WTC11 (cell line): Measurements from ENCODE around the gene PSMD11. TPM values are rescaled to one million over a fixed set of nuclear protein-coding genes. Genes with fewer than 3 reads are reported as not detected.

Experiments
- ATAC-seq: fragments of 200-7000 bp; cut with Tn5 transposase; 2 replicates; pipeline ENCODE4 v1.10.0; 2021; ENCODE audit warnings: mild to moderate bottlenecking, moderate library complexity
- CTCF ChIA-PET: fragments of 300-600 bp; sonication (Branson Sonifier 250); formaldehyde crosslinking; loops from one replicate; lab custom pipeline; 2021; ENCODE audit warnings: antibody characterized with exemption; lab: Charles Lee
- POLR2A ChIA-PET: fragments of 350-600 bp; sonication (Branson Sonifier 250); formaldehyde crosslinking; loops from one replicate; lab custom pipeline; 2021; ENCODE audit warnings: antibody characterized with exemption; lab: Charles Lee
- DNase-seq: peaks from one replicate; pipeline ENCODE4 v3.0.0; 2021; ENCODE audit warnings: low spot score
- H3K27ac Mint-ChIP-seq: 2 replicates; pipeline ENCODE4 v1.8.0; 2021; ENCODE audit warnings: mixed read lengths
- H3K27me3 Mint-ChIP-seq: 2 replicates; pipeline ENCODE4 v1.8.0; 2021; ENCODE audit warnings: low read depth, mild to moderate bottlenecking, moderate library complexity, mixed read lengths
- H3K36me3 Mint-ChIP-seq: 2 replicates; pipeline ENCODE4 v1.8.0; 2021; ENCODE audit warnings: mixed read lengths
- H3K4me1 Mint-ChIP-seq: 2 replicates; pipeline ENCODE4 v1.8.0; 2022; ENCODE audit warnings: mixed read lengths
- H3K4me3 Mint-ChIP-seq: 2 replicates; pipeline ENCODE4 v1.8.0; 2021; ENCODE audit warnings: mild to moderate bottlenecking, moderate library complexity, mixed read lengths
- H3K9me3 Mint-ChIP-seq: 2 replicates; pipeline ENCODE4 v1.8.0; 2021; ENCODE audit warnings: mixed read lengths
- AR ChIP-seq: fragments of 250-450 bp; sonication (Bioruptor Pico); IDR thresholded peaks from 2 replicates; pipeline ENCODE4 v1.9.0; 2021; ENCODE audit warnings: mild to moderate bottlenecking
- ARID4B ChIP-seq: sonication (generic); formaldehyde crosslinking; IDR thresholded peaks from 2 replicates; pipeline ENCODE4 v1.8.0; 2023; ENCODE audit warnings: missing genetic modification reagents, mild to moderate bottlenecking, borderline replicate concordance
- EMX1 ChIP-seq: fragments of 250-450 bp; sonication (Bioruptor Pico); IDR thresholded peaks from 2 replicates; pipeline ENCODE4 v1.8.0; 2021; ENCODE audit warnings: mild to moderate bottlenecking
- ERG ChIP-seq: fragments of 250-450 bp; sonication (Bioruptor Pico); IDR thresholded peaks from 2 replicates; pipeline ENCODE4 v1.8.0; 2021; ENCODE audit warnings: mild to moderate bottlenecking
- GRHL2 ChIP-seq: fragments of 250-450 bp; sonication (Bioruptor Pico); IDR thresholded peaks from 2 replicates; pipeline ENCODE4 v1.8.0; 2022; ENCODE audit warnings: mild to moderate bottlenecking, moderate library complexity; ENCODE audit not compliant: insufficient replicate concordance, severe bottlenecking
- MYBL2 ChIP-seq: sonication (generic); formaldehyde crosslinking; IDR thresholded peaks from 2 replicates; pipeline ENCODE4 v1.8.1; 2023; ENCODE audit warnings: mild to moderate bottlenecking, moderate library complexity, missing genetic modification reagents
- NFE2L1 ChIP-seq: sonication (generic); formaldehyde crosslinking; IDR thresholded peaks from 2 replicates; pipeline ENCODE4 v1.8.1; 2023; ENCODE audit warnings: missing genetic modification reagents
- NFYB ChIP-seq: sonication (generic); formaldehyde crosslinking; conservative IDR thresholded peaks from 2 replicates; pipeline ENCODE4 v1.8.0; 2022; ENCODE audit warnings: low read depth, missing genetic modification reagents
- NR2C2 ChIP-seq: sonication (generic); formaldehyde crosslinking; IDR thresholded peaks from 2 replicates; pipeline ENCODE4 v1.8.0; 2022; ENCODE audit warnings: mild to moderate bottlenecking, missing genetic modification reagents
- PRDM15 ChIP-seq: sonication (generic); formaldehyde crosslinking; IDR thresholded peaks from 2 replicates; pipeline ENCODE4 v1.8.0; 2022; ENCODE audit warnings: missing genetic modification reagents
- PREB ChIP-seq: sonication (generic); formaldehyde crosslinking; IDR thresholded peaks from 2 replicates; pipeline ENCODE4 v1.8.1; 2022; ENCODE audit warnings: mild to moderate bottlenecking, missing genetic modification reagents, moderate library complexity, borderline replicate concordance
- RELA ChIP-seq: sonication (generic); formaldehyde crosslinking; IDR thresholded peaks from 2 replicates; pipeline ENCODE4 v1.8.1; 2022; ENCODE audit warnings: missing genetic modification reagents, mild to moderate bottlenecking, borderline replicate concordance
- SMAD4 ChIP-seq: sonication (generic); formaldehyde crosslinking; IDR thresholded peaks from 2 replicates; pipeline ENCODE4 v1.8.0; 2022; ENCODE audit warnings: mild to moderate bottlenecking, missing genetic modification reagents
- ZBTB21 ChIP-seq: sonication (generic); formaldehyde crosslinking; IDR thresholded peaks from 2 replicates; pipeline ENCODE4 v1.8.1; 2023; ENCODE audit warnings: mild to moderate bottlenecking, missing genetic modification reagents, borderline replicate concordance
- ZMAT4 ChIP-seq: fragments of 250-450 bp; sonication (Bioruptor Pico); IDR thresholded peaks from 2 replicates; pipeline ENCODE4 v1.9.0; 2021; ENCODE audit warnings: mild to moderate bottlenecking
- ZNF232 ChIP-seq: sonication (generic); formaldehyde crosslinking; IDR thresholded peaks from 2 replicates; pipeline ENCODE4 v1.8.0; 2022; ENCODE audit warnings: mild to moderate bottlenecking, missing genetic modification reagents
- ZNF317 ChIP-seq: sonication (generic); formaldehyde crosslinking; IDR thresholded peaks from 2 replicates; pipeline ENCODE4 v1.8.1; 2023; ENCODE audit warnings: low read depth, mild to moderate bottlenecking, moderate library complexity, missing genetic modification reagents, borderline replicate concordance
- ZNF425 ChIP-seq: fragments of 250-450 bp; sonication (Bioruptor Pico); conservative IDR thresholded peaks from 2 replicates; pipeline ENCODE4 v1.9.0; 2021; ENCODE audit warnings: mild to moderate bottlenecking
- total RNA-seq: library from RNA; stranded (reverse); gene quantifications from 3 replicates; pipeline ENCODE4 v1.2.3, GENCODE V29; 2021

The PSMD11 gene
- total RNA-seq, 1 experiment from 2014 or later, result 155 TPM

GRCh38 chr17:32492648-32493289 is 48.5 kb downstream of the PSMD11 start:
- ATAC-seq (no peak), DNase-seq (no peak)
- ChIA-PET CTCF (interaction anchor here (0.9 to 1.6 kb wide), 3 partner anchors 167 to 444 kb away, joined by 4 to 6 read pairs (median 4); partner anchors contain the start of gene MYO1D), POLR2A (no interaction called here)
- TF ChIP-seq RELA (CRISPR knock-in tag) (no peak), AR (CRISPR knock-in tag) (no peak), EMX1 (CRISPR knock-in tag) (no peak), ZNF425 (CRISPR knock-in tag) (no peak), NFE2L1 (CRISPR knock-in tag) (no peak), ZNF317 (CRISPR knock-in tag) (no peak), ERG (CRISPR knock-in tag) (no peak), PREB (CRISPR knock-in tag) (no peak), GRHL2 (no peak), ZNF232 (CRISPR knock-in tag) (no peak), PRDM15 (CRISPR knock-in tag) (no peak), SMAD4 (CRISPR knock-in tag) (no peak), MYBL2 (CRISPR knock-in tag) (no peak), ZBTB21 (no peak), ZMAT4 (CRISPR knock-in tag) (no peak), ARID4B (CRISPR knock-in tag) (no peak), NR2C2 (CRISPR knock-in tag) (no peak), NFYB (no peak)
- Mint-ChIP-seq H3K27ac (no peak overlapping the region), H3K4me3 (no peak overlapping the region), H3K9me3 (no peaks in the 10 kb centered on the region), H3K27me3 (no peaks in the 10 kb centered on the region), H3K4me1 (peaks cover 38% of the 10 kb centered on the region), H3K36me3 (peaks cover 18% of the 10 kb centered on the region)
